ENCODE results near the gene GIMAP8.

GIMAP8 gene

GRCh38 chr7:150450491-150451001, at the start of gene GIMAP8:
GIMAP8 (plus strand) TSS chr7:150450630; CDS start chr7:150466699, 16,069 bp downstream.
- no peak for DNase-seq (ENCODE audit: low read depth in 2 of 2, low spot score in 1 of 2)

- no peak for DNase-seq (ENCODE audit: low read depth in 2 of 2, low spot score in 1 of 2)
These were observed 49.5 kb upstream of the GIMAP8 start for GRCh38 chr7:150400788-150401423.

- no peak for DNase-seq (ENCODE audit: low read depth in 2 of 2, low spot score in 1 of 2)
These were observed 49.0 kb upstream of the GIMAP8 start for GRCh38 chr7:150401424-150401790.

GRCh38 chr7:150401861-150402631, 48.4 kb upstream of the GIMAP8 start:
- DNase-seq (ENCODE audit: low read depth in 2 of 2, low spot score in 1 of 2), result no peak

- no peak for DNase-seq (ENCODE audit: low read depth in 2 of 2, low spot score in 1 of 2)
These were observed 47.6 kb upstream of the GIMAP8 start for GRCh38 chr7:150402671-150403321.

GRCh38 chr7:150403376-150404171, 46.9 kb upstream of the GIMAP8 start:
- no peak for DNase-seq (ENCODE audit: low read depth in 2 of 2, low spot score in 1 of 2)

- DNase-seq (ENCODE audit: low read depth in 2 of 2, low spot score in 1 of 2), result no peak
These were observed 46.1 kb upstream of the GIMAP8 start for GRCh38 chr7:150404172-150404804.

- DNase-seq (ENCODE audit: low read depth in 2 of 2, low spot score in 1 of 2), result peak; percentile 35 to 54
These were observed 45.4 kb upstream of the GIMAP8 start for GRCh38 chr7:150404805-150405583.

GRCh38 chr7:150405584-150406311, 44.7 kb upstream of the GIMAP8 start:
- no peak for DNase-seq (ENCODE audit: low read depth in 2 of 2, low spot score in 1 of 2)

- no peak for DNase-seq (ENCODE audit: low read depth in 2 of 2, low spot score in 1 of 2)
These were observed 44.2 kb upstream of the GIMAP8 start for GRCh38 chr7:150406312-150406566.

- no peak for DNase-seq (ENCODE audit: low read depth in 2 of 2, low spot score in 1 of 2)
These were observed 43.6 kb upstream of the GIMAP8 start for GRCh38 chr7:150406567-150407421.

- no peak for DNase-seq (ENCODE audit: low read depth in 2 of 2, low spot score in 1 of 2)
These were observed 42.6 kb upstream of the GIMAP8 start for GRCh38 chr7:150407588-150408392.

- DNase-seq (ENCODE audit: low read depth in 2 of 2, low spot score in 1 of 2), result no peak
These were observed 41.8 kb upstream of the GIMAP8 start for GRCh38 chr7:150408393-150409299.

GRCh38 chr7:150409300-150410030, 41.0 kb upstream of the GIMAP8 start:
- DNase-seq (ENCODE audit: low read depth in 2 of 2, low spot score in 1 of 2), result no peak

- no peak for DNase-seq (ENCODE audit: low read depth in 2 of 2, low spot score in 1 of 2)
These were observed 40.3 kb upstream of the GIMAP8 start for GRCh38 chr7:150410131-150410530.
